ENCODE measurements around the gene NSUN7.

GRCh38 chr4:40733752-40734151 is 16.0 kb upstream of the NSUN7 start:
- TF ChIP-seq CTCF (IDR thresholded peaks at IDR 0.05; ENCODE audit: low read depth, low read length) (no peak), EZH2phosphoT487 (IDR thresholded peaks at IDR 0.05; ENCODE audit: low read depth) (no peak)

All from OCI-LY3 (cell line).